ENCODE data around the gene RELN.

The RELN gene

DNA sequence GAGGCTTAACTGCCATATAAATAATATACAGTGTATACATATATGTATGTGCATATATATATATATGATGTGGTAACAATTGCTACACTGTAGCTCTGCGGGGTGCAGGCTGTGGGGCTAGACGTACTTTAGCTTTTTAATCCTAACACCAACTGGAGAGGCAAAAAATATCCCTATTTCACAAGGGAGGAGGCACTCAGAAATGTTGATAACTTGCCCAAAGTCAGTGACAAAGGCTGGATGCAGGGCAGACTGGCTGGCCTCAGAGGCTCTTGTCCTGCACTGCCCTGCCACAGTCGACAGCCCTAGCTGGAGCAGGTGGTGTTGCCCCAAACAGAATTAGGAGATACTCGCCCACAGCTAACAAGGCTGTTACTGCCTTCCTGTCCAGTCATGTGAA is 1.5 kb upstream of the RELN start:
- no peak overlapping the region for H2AFZ ChIP-seq (ENCODE audit: low read length)
- no peaks in the 10 kb centered on the region for H3K9me3 ChIP-seq (ENCODE audit: low read length)
- no peaks in the 10 kb centered on the region for H3F3A ChIP-seq (ENCODE audit: insufficient read depth, low read length)
- H3K27ac ChIP-seq (ENCODE audit: low read depth, low read length, poor library complexity, severe bottlenecking): no peak overlapping the region
- no peaks in the 10 kb centered on the region for H3K36me3 ChIP-seq (ENCODE audit: insufficient read depth, low read length)
- TF ChIP-seq, protein P1, sequence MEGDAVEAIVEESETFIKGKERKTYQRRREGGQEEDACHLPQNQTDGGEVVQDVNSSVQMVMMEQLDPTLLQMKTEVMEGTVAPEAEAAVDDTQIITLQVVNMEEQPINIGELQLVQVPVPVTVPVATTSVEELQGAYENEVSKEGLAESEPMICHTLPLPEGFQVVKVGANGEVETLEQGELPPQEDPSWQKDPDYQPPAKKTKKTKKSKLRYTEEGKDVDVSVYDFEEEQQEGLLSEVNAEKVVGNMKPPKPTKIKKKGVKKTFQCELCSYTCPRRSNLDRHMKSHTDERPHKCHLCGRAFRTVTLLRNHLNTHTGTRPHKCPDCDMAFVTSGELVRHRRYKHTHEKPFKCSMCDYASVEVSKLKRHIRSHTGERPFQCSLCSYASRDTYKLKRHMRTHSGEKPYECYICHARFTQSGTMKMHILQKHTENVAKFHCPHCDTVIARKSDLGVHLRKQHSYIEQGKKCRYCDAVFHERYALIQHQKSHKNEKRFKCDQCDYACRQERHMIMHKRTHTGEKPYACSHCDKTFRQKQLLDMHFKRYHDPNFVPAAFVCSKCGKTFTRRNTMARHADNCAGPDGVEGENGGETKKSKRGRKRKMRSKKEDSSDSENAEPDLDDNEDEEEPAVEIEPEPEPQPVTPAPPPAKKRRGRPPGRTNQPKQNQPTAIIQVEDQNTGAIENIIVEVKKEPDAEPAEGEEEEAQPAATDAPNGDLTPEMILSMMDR (IDR thresholded peaks at IDR 0.05; ENCODE audit: low read length): no peak
- no peak for TF ChIP-seq EZH2 (IDR thresholded peaks at IDR 0.05; ENCODE audit: borderline replicate concordance, low read length)
- H3K27me3 ChIP-seq (ENCODE audit: insufficient read depth, low read length): no peaks in the 10 kb centered on the region
- H4K20me1 ChIP-seq (ENCODE audit: insufficient read depth, low read length): no peaks in the 10 kb centered on the region
- no peak overlapping the region for H3K9ac ChIP-seq (ENCODE audit: low read length)
- no peak overlapping the region for H3K4me2 ChIP-seq (ENCODE audit: low read length)
- no peaks in the 10 kb centered on the region for H3K9me2 ChIP-seq (ENCODE audit: low read depth, low read length)
- no peak overlapping the region for H3K4me3 ChIP-seq (ENCODE audit: low read depth, low read length, poor library complexity, severe bottlenecking)
- H3K79me2 ChIP-seq (ENCODE audit: insufficient read depth, low read length): no peaks in the 10 kb centered on the region
- H3K4me1 ChIP-seq (ENCODE audit: insufficient read depth, low read length, severe bottlenecking): no peaks in the 10 kb centered on the region

GRCh38 chr7:103989785-103990767 is 618 bp upstream of the RELN start:
- no peaks in the 10 kb centered on the region for H3K27me3 ChIP-seq (ENCODE audit: insufficient read depth, low read length)
- TF ChIP-seq, protein P1 (IDR thresholded peaks at IDR 0.05; ENCODE audit: low read length): no peak
- no peak for TF ChIP-seq EZH2 (IDR thresholded peaks at IDR 0.05; ENCODE audit: borderline replicate concordance, low read length)
- no peaks in the 10 kb centered on the region for H3K9me2 ChIP-seq (ENCODE audit: low read depth, low read length)
- H3K79me2 ChIP-seq (ENCODE audit: insufficient read depth, low read length): no peaks in the 10 kb centered on the region
- H3K9me3 ChIP-seq (ENCODE audit: low read length): no peaks in the 10 kb centered on the region
- H3K36me3 ChIP-seq (ENCODE audit: insufficient read depth, low read length): no peaks in the 10 kb centered on the region
- no peak overlapping the region for H3K9ac ChIP-seq (ENCODE audit: low read length)
- no peaks in the 10 kb centered on the region for H3F3A ChIP-seq (ENCODE audit: insufficient read depth, low read length)
- H3K4me3 ChIP-seq (ENCODE audit: low read depth, low read length, poor library complexity, severe bottlenecking): no peak overlapping the region
- H3K27ac ChIP-seq (ENCODE audit: low read depth, low read length, poor library complexity, severe bottlenecking): no peak overlapping the region
- H2AFZ ChIP-seq (ENCODE audit: low read length): no peak overlapping the region
- no peaks in the 10 kb centered on the region for H3K4me1 ChIP-seq (ENCODE audit: insufficient read depth, low read length, severe bottlenecking)
- no peaks in the 10 kb centered on the region for H4K20me1 ChIP-seq (ENCODE audit: insufficient read depth, low read length)
- no peak overlapping the region for H3K4me2 ChIP-seq (ENCODE audit: low read length)

DNA sequence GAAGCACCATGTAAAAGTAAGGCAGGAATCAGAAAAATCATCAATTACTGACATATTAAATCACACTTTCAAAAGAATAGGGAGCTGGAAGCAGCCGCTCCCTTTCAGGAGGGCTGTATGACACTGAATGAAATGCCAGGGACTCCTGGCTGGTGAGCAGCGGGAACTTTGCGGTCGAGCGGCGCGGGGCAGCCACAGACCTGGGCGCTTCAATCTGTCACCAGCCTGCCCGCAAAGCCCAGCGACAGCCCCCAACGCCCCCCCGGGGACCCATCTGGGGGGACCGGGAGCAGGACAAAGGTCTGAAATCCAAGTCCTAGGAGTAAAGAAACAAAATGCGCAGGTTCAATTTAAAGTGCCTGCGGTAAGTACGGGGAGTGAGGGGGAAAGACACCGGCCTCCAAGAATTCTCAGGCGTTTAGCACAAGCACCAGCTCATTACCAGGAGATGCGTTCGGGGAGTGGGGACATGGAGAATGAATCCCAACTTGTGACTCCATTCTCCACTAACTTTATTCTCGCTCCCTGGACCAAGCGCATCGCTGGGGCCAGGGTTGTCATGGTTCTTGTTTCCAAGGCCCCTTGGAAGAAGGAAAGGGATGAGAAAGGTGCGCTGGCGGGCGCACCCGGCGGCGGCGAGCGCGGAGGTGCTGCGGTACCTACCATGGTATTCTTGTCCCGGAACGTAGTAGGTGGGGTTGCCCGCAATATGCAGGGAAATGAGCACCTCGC is 824 bp downstream of the RELN start:
- H3K4me1 ChIP-seq (ENCODE audit: insufficient read depth, low read length, severe bottlenecking): no peaks in the 10 kb centered on the region
- no peaks in the 10 kb centered on the region for H4K20me1 ChIP-seq (ENCODE audit: insufficient read depth, low read length)
- H3K27ac ChIP-seq (ENCODE audit: low read depth, low read length, poor library complexity, severe bottlenecking): no peak overlapping the region
- H3K27me3 ChIP-seq (ENCODE audit: insufficient read depth, low read length): no peaks in the 10 kb centered on the region
- H3K4me3 ChIP-seq (ENCODE audit: low read depth, low read length, poor library complexity, severe bottlenecking): no peak overlapping the region
- H3K36me3 ChIP-seq (ENCODE audit: insufficient read depth, low read length): no peaks in the 10 kb centered on the region
- H2AFZ ChIP-seq (ENCODE audit: low read length): no peak overlapping the region
- no peaks in the 10 kb centered on the region for H3K9me2 ChIP-seq (ENCODE audit: low read depth, low read length)
- H3K9ac ChIP-seq (ENCODE audit: low read length): no peak overlapping the region
- H3F3A ChIP-seq (ENCODE audit: insufficient read depth, low read length): no peaks in the 10 kb centered on the region
- H3K4me2 ChIP-seq (ENCODE audit: low read length): no peak overlapping the region
- H3K79me2 ChIP-seq (ENCODE audit: insufficient read depth, low read length): no peaks in the 10 kb centered on the region
- no peak for TF ChIP-seq EZH2 (IDR thresholded peaks at IDR 0.05; ENCODE audit: borderline replicate concordance, low read length)
- TF ChIP-seq, protein P1 (IDR thresholded peaks at IDR 0.05; ENCODE audit: low read length): no peak
- no peaks in the 10 kb centered on the region for H3K9me3 ChIP-seq (ENCODE audit: low read length)

Data from OCI-LY1 (cell line).